GM12878 (cell line): ENCODE results near the gene PDZK1IP1. TPM values are rescaled to one million over a fixed set of nuclear protein-coding genes. Genes with fewer than 3 reads are reported as not detected.

Experiments
- ATAC-seq: fragments of 200-7000 bp; cut with Tn5 transposase; 3 replicates; pipeline ENCODE4 v1.9.1; 2020; ENCODE audit warnings: mild to moderate bottlenecking, moderate library complexity
- Bru-seq: library from RNA; stranded (reverse); fragments of 400-500 nt; gene quantifications from one replicate; lab custom pipeline; 2021; lab: Mats Ljungman, UMichigan
- BruChase-seq, 2 experiments: library from RNA; stranded (reverse); fragments of 400-500 nt; gene quantifications; one replicate each; lab custom pipeline; 2021; lab: Mats Ljungman, UMichigan
- BruUV-seq: library from RNA; stranded (reverse); fragments of 400-500 nt; replicated peaks from 2 replicates; lab custom pipeline; 2021; lab: Mats Ljungman, UMichigan
- CTCF ChIA-PET: fragments of 300-600 bp; sonication (Branson Sonifier 250); formaldehyde crosslinking; extraction: SDS; loops from one replicate; lab custom pipeline; 2021; ENCODE audit warnings: inconsistent platforms; lab: Yijun Ruan, JAX
- POLR2A ChIA-PET: fragments of 350-600 bp; formaldehyde crosslinking; extraction: SDS; loops from one replicate; lab custom pipeline; 2021; ENCODE audit warnings: inconsistent platforms; lab: Charles Lee
- RAD21 ChIA-PET: fragments of 300-600 bp; sonication (Branson Sonifier 250); formaldehyde crosslinking; loops from one replicate; lab custom pipeline; 2023; ENCODE audit warnings: antibody characterized with exemption; ENCODE audit not compliant: unreplicated experiment; lab: Charles Lee
- SMC1A ChIA-PET: fragments of 300-600 bp; sonication (Branson Sonifier 250); formaldehyde crosslinking; loops from one replicate; lab custom pipeline; 2023; ENCODE audit not compliant: unreplicated experiment, uncharacterized antibody; lab: Charles Lee
- DNase-seq: peaks from one replicate; pipeline ENCODE4 v3.0.0-alpha.2; 2011; ENCODE audit warnings: low read depth, low spot score
- FAIRE-seq: peaks from 3 replicates; lab custom pipeline; 2011; peaks lifted over from hg19 to GRCh38; lab: Jason Lieb, UNC
- H2AFZ ChIP-seq: 2 replicates; pipeline ENCODE4 v1.6.0; 2011; ENCODE audit warnings: low read depth, low read length, control low read depth; ENCODE audit not compliant: control insufficient read depth
- H3K27ac ChIP-seq: 2 replicates; pipeline ENCODE4 v1.5.1; 2011; ENCODE audit warnings: control low read depth; ENCODE audit not compliant: control insufficient read depth, insufficient read depth
- H3K27me3 ChIP-seq, 2 experiments: replicated peaks in 1 of 2; 2 replicates each; pipeline versions ENCODE4 v1.6.0 to v1.6.1; 2011; ENCODE audit warnings: low read length in 1 of 2; ENCODE audit not compliant: control insufficient read depth in 2 of 2, insufficient read depth in 2 of 2
- H3K36me3 ChIP-seq, 2 experiments: 2 replicates each; pipeline ENCODE4 v1.5.1; 2011; ENCODE audit warnings: low read length in 1 of 2; ENCODE audit not compliant: control insufficient read depth in 2 of 2, insufficient read depth in 2 of 2
- H3K4me1 ChIP-seq: 2 replicates; pipeline ENCODE4 v1.6.1; 2011; ENCODE audit warnings: mild to moderate bottlenecking, low read length, moderate library complexity, mixed read lengths; ENCODE audit not compliant: control insufficient read depth, insufficient read depth
- H3K4me2 ChIP-seq: 2 replicates; pipeline ENCODE4 v1.6.0; 2011; ENCODE audit warnings: control low read depth; ENCODE audit not compliant: control insufficient read depth, insufficient read depth
- H3K4me3 ChIP-seq: fragments of 200-600 bp; sonication (generic); 2 replicates; pipeline ENCODE4 v1.5.1; 2016
- H3K79me2 ChIP-seq: 2 replicates; pipeline ENCODE4 v1.6.0; 2011; ENCODE audit warnings: low read length; ENCODE audit not compliant: control insufficient read depth, insufficient read depth
- H3K9ac ChIP-seq: 2 replicates; pipeline ENCODE4 v1.8.0; 2011; ENCODE audit warnings: low read length, control low read depth, mixed read lengths; ENCODE audit not compliant: control insufficient read depth, insufficient read depth
- H3K9me3 ChIP-seq: replicated peaks from 3 replicates; pipeline ENCODE4 v1.5.1; 2011; ENCODE audit warnings: mild to moderate bottlenecking, low read length; ENCODE audit not compliant: control insufficient read depth, insufficient read depth
- H4K20me1 ChIP-seq: 2 replicates; pipeline ENCODE4 v1.6.0; 2011; ENCODE audit not compliant: control insufficient read depth, insufficient read depth
- CBX3 ChIP-seq: fragments of 200-600 bp; sonication (generic); IDR thresholded peaks from 2 replicates; pipeline ENCODE4 v1.6.1; 2016; ENCODE audit warnings: low read depth, borderline replicate concordance
- IKZF2 ChIP-seq, 2 experiments: fragments of 450-650 bp; IDR thresholded peaks; 2 replicates each; pipeline ENCODE4 v1.6.1; 2017; ENCODE audit warnings: mild to moderate bottlenecking in 2 of 2, moderate library complexity in 2 of 2
- JUND ChIP-seq: IDR thresholded peaks from 2 replicates; pipeline ENCODE4 v1.6.1; 2012; ENCODE audit warnings: low read depth, mild to moderate bottlenecking, low read length, improper control_type of control experiment, moderate library complexity
- TBL1XR1 ChIP-seq: IDR thresholded peaks from 2 replicates; pipeline ENCODE4 v1.6.1; 2012; ENCODE audit warnings: low read depth, low read length, improper control_type of control experiment
- ZNF274 ChIP-seq: IDR thresholded peaks from one replicate; pipeline ENCODE4 v1.8.0; 2011; ENCODE audit not compliant: insufficient read length, insufficient read depth
- WGBS: methylation state at CpG from one replicate; pipeline ENCODE4 v1.1.6; 2016; ENCODE audit warnings: low lambda C conversion rate; ENCODE audit not compliant: insufficient replicate concordance, insufficient coverage; ENCODE audit errors: missing lambda C conversion rate; 5-methylcytosine and 5-hydroxymethylcytosine counted together
- in situ Hi-C: fragments of 300-500 bp; cut with MboI; formaldehyde crosslinking; loops from 9 replicates; pipeline ENCODE4 v1.14.3; 2018; ENCODE audit warnings: mixed read lengths
- intact Hi-C: fragments of 100-400 bp; cut with micrococcal nuclease; formaldehyde crosslinking; loops from one replicate; pipeline ENCODE4 v1.14.2; 2022; ENCODE audit not compliant: unreplicated experiment
- long read RNA-seq, 2 experiments: library from polyadenylated mRNA; unstranded; transcript quantifications; one replicate each; pipeline ENCODE4 v2.0.0, GENCODE V29; 2019 to 2020
- polyA minus RNA-seq, 3 experiments: library from RNA; depleted of rRNA, polyadenylated mRNA; stranded (reverse); fragments of >200 nt; gene quantifications; 2 replicates each; pipeline ENCODE4 v1.2.3, GENCODE V29; 2011
- polyA plus RNA-seq, 11 experiments: library from polyadenylated mRNA; depleted of rRNA in 4 of 11; unstranded in 6 of 11; stranded (reverse) in 5 of 11; fragments of >200 nt; fragmentation: Nextera tagmentation in 4 of 11; fragmentation: Illumina TruSeq in 1 of 11; extraction: Ambion mirVana in 4 of 11; extraction: Trizol in 1 of 11; gene quantifications; 1 replicate in 1 of 11; 2 replicates in 10 of 11; pipeline versions ENCODE4 v1.2.1 to v1.2.3, GENCODE V29; 2011 to 2016; ENCODE audit warnings: inconsistent platforms in 2 of 11, missing spikeins in 2 of 11, low read depth in 1 of 11
- total RNA-seq, 4 experiments: library from RNA; depleted of rRNA in 3 of 4; stranded (reverse); fragments of >200 nt in 3 of 4; fragmentation: Illumina TruSeq in 1 of 4; extraction: Trizol in 1 of 4; gene quantifications; 2 replicates each; pipeline versions ENCODE4 v1.2.1 to v1.2.3, GENCODE V29; 2013 to 2021
- TF ChIP-seq, protein P1 (sequence below): fragments of 450-650 bp; IDR thresholded peaks from 2 replicates; pipeline ENCODE4 v1.6.1; 2016; ENCODE audit warnings: mild to moderate bottlenecking, moderate library complexity, borderline replicate concordance
- TF ChIP-seq, protein P2 (sequence below): IDR thresholded peaks from 2 replicates; pipeline ENCODE4 v1.6.1; 2012; ENCODE audit warnings: mild to moderate bottlenecking, low read depth, low read length
- TF ChIP-seq, protein P3 (sequence below): fragments of 450-650 bp; IDR thresholded peaks from 2 replicates; pipeline ENCODE4 v1.6.1; 2018; ENCODE audit warnings: borderline replicate concordance, mild to moderate bottlenecking; ENCODE audit not compliant: partially characterized antibody

PDZK1IP1 gene, protein sequence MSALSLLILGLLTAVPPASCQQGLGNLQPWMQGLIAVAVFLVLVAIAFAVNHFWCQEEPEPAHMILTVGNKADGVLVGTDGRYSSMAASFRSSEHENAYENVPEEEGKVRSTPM
- not detected in 2 replicates for total RNA-seq (2013; cell fraction: nucleolus; rRNA removed)
- total RNA-seq (2014; rRNA removed) (not detected in 2 replicates), total RNA-seq (2014; rRNA removed; fragmentation: Illumina TruSeq; extraction: Trizol) (not detected in 2 replicates), total RNA-seq (2021) (not detected in 2 replicates), polyA plus RNA-seq (2011; rRNA removed) (not detected in 2 replicates), polyA plus RNA-seq (2014; fragmentation: Illumina TruSeq; extraction: Trizol) (not detected in 2 replicates), polyA plus RNA-seq (2014; fragmentation: Nextera tagmentation; extraction: Ambion mirVana) (not detected), polyA plus RNA-seq (2014; rRNA removed) (not detected in 2 replicates), polyA plus RNA-seq (2016; fragmentation: Nextera tagmentation; extraction: Ambion mirVana) (not detected), polyA minus RNA-seq (2011; rRNA and poly(A)+ RNA removed) (not detected in 2 replicates), Bru-seq, nascent RNA (not detected), BruChase-seq, experiment 1, labeled RNA remaining after a 6-hour chase (percentile 15 among the genes with signal in this experiment), BruChase-seq, experiment 2, labeled RNA remaining after a 2-hour chase (not detected)
- polyA plus RNA-seq (2011; ENCODE audit: low read depth) = not detected
- polyA plus RNA-seq (2011; cell fraction: cytosol; rRNA removed) = not detected in 2 replicates
- not detected in 2 replicates for polyA plus RNA-seq (2011; cell fraction: nucleus; rRNA removed)
- polyA plus RNA-seq (2012) = not detected in 2 replicates
- polyA minus RNA-seq (2011; cell fraction: cytosol; rRNA and poly(A)+ RNA removed) = not detected in 2 replicates
- polyA minus RNA-seq (2011; cell fraction: nucleus; rRNA and poly(A)+ RNA removed) = not detected in 2 replicates
- long read RNA-seq, experiment 1 = 0 reads
- long read RNA-seq, experiment 2 = 0 reads

DNA sequence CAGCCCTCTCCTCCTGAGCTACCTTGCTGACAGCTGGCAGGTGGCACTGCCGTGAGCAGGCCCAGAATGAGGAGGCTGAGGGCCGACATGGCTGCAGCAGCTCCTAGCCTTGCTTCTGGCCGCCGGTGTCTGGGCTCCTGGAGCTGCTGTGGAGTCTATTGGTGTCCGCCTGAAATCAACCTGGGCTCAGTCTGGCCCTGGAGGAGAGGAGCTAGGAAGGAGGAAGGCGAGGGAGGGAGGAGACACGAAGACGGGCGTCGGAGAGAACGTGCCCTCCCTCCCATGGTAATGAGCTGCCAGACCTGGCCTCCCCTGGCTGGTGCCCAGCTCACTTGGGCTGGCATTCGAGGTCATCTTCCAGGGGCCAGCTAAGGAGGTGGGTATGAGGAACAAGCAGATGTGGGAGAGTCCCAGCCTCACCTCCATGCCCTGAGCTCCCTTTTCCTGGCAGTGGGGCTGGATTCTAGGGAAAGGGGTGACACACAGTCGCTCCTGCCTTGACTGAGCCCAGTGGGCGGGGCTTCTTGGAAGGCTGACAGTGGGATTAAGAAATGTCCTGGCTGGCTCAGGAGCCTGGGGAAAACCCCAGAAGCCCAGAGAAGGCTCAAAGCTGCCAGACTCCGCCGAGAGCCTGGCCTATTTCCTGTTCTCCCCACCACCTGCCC lies at the start of gene PDZK1IP1:
Gene PDZK1IP1 (minus strand): TSS at position 193 of the 665 bp plus-strand sequence. CDS start 104 bp downstream, at position 89.
- BruUV-seq = no TSS peak
- TF ChIP-seq JUND (no peak), IKZF2 (IDR thresholded peaks at IDR 0.05) (no peak), TBL1XR1 (no peak), ZNF274 (no peak), CBX3 (no peak)
- TF ChIP-seq, protein P1, sequence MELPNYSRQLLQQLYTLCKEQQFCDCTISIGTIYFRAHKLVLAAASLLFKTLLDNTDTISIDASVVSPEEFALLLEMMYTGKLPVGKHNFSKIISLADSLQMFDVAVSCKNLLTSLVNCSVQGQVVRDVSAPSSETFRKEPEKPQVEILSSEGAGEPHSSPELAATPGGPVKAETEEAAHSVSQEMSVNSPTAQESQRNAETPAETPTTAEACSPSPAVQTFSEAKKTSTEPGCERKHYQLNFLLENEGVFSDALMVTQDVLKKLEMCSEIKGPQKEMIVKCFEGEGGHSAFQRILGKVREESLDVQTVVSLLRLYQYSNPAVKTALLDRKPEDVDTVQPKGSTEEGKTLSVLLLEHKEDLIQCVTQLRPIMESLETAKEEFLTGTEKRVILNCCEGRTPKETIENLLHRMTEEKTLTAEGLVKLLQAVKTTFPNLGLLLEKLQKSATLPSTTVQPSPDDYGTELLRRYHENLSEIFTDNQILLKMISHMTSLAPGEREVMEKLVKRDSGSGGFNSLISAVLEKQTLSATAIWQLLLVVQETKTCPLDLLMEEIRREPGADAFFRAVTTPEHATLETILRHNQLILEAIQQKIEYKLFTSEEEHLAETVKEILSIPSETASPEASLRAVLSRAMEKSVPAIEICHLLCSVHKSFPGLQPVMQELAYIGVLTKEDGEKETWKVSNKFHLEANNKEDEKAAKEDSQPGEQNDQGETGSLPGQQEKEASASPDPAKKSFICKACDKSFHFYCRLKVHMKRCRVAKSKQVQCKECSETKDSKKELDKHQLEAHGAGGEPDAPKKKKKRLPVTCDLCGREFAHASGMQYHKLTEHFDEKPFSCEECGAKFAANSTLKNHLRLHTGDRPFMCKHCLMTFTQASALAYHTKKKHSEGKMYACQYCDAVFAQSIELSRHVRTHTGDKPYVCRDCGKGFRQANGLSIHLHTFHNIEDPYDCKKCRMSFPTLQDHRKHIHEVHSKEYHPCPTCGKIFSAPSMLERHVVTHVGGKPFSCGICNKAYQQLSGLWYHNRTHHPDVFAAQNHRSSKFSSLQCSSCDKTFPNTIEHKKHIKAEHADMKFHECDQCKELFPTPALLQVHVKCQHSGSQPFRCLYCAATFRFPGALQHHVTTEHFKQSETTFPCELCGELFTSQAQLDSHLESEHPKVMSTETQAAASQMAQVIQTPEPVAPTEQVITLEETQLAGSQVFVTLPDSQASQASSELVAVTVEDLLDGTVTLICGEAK = no peak
- TF ChIP-seq, protein P2, sequence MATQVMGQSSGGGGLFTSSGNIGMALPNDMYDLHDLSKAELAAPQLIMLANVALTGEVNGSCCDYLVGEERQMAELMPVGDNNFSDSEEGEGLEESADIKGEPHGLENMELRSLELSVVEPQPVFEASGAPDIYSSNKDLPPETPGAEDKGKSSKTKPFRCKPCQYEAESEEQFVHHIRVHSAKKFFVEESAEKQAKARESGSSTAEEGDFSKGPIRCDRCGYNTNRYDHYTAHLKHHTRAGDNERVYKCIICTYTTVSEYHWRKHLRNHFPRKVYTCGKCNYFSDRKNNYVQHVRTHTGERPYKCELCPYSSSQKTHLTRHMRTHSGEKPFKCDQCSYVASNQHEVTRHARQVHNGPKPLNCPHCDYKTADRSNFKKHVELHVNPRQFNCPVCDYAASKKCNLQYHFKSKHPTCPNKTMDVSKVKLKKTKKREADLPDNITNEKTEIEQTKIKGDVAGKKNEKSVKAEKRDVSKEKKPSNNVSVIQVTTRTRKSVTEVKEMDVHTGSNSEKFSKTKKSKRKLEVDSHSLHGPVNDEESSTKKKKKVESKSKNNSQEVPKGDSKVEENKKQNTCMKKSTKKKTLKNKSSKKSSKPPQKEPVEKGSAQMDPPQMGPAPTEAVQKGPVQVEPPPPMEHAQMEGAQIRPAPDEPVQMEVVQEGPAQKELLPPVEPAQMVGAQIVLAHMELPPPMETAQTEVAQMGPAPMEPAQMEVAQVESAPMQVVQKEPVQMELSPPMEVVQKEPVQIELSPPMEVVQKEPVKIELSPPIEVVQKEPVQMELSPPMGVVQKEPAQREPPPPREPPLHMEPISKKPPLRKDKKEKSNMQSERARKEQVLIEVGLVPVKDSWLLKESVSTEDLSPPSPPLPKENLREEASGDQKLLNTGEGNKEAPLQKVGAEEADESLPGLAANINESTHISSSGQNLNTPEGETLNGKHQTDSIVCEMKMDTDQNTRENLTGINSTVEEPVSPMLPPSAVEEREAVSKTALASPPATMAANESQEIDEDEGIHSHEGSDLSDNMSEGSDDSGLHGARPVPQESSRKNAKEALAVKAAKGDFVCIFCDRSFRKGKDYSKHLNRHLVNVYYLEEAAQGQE = no peak
- TF ChIP-seq, protein P3, sequence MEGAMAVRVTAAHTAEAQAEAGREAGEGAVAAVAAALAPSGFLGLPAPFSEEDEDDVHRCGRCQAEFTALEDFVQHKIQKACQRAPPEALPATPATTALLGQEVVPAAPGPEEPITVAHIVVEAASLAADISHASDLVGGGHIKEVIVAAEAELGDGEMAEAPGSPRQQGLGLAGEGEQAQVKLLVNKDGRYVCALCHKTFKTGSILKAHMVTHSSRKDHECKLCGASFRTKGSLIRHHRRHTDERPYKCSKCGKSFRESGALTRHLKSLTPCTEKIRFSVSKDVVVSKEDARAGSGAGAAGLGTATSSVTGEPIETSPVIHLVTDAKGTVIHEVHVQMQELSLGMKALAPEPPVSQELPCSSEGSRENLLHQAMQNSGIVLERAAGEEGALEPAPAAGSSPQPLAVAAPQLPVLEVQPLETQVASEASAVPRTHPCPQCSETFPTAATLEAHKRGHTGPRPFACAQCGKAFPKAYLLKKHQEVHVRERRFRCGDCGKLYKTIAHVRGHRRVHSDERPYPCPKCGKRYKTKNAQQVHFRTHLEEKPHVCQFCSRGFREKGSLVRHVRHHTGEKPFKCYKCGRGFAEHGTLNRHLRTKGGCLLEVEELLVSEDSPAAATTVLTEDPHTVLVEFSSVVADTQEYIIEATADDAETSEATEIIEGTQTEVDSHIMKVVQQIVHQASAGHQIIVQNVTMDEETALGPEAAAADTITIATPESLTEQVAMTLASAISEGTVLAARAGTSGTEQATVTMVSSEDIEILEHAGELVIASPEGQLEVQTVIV = no peak

More for the DNA sequence above, at the start of gene PDZK1IP1:
- in situ Hi-C loops (loop anchor here (5.0 kb wide), 1 partner anchor 532 kb away; no protein-coding TSS in a partner anchor), intact Hi-C loops (loop anchor here (5.0 to 10.0 kb wide), 2 partner anchors 235 to 522 kb away; no protein-coding TSS in a partner anchor)
- H3K9me3 ChIP-seq = no peaks in the 10 kb centered on the region
- ChIA-PET SMC1A (interaction anchor here (1.1 kb wide), 1 partner anchor 11 kb away, joined by 5 read pairs; no protein-coding TSS in a partner anchor), CTCF (interaction anchor here (0.6 to 6.5 kb wide), 5 partner anchors 11 to 246 kb away, joined by 3 to 71 read pairs (median 5); no protein-coding TSS in a partner anchor), POLR2A (no interaction called here), RAD21 (interaction anchor here (0.9 to 1.5 kb wide), 2 partner anchors 10 to 73 kb away, joined by 3 to 5 read pairs; no protein-coding TSS in a partner anchor)
- H3K4me2 ChIP-seq = no peak within 1 kb of the TSS
- no peak for FAIRE-seq
- ATAC-seq = no peak
- H3K27ac ChIP-seq = no peak within 1 kb of the TSS
- H3K27me3 ChIP-seq = peaks cover 0 to 5% of the 10 kb centered on the region in 2 experiments; a peak in 2 of 4 replicates
- no peak for DNase-seq
- no peaks in the 10 kb centered on the region for H3K79me2 ChIP-seq
- no peaks in the 10 kb centered on the region for H3K4me1 ChIP-seq
- no peaks in the 10 kb centered on the region for H3K36me3 ChIP-seq
- no peak within 1 kb of the TSS for H3K9ac ChIP-seq
- no peak within 1 kb of the TSS for H2AFZ ChIP-seq
- no peaks in the 10 kb centered on the region for H4K20me1 ChIP-seq
- no peak within 1 kb of the TSS for H3K4me3 ChIP-seq
- WGBS = 21% methylated on average over 12 of the region's 16 CpGs
